Activated T-helper 2 cell treated with anti-CD3 and anti-CD28 coated beads, Interferon-gamma antibody, Interleukin-2, Interleukin-4, amounts not matched to agents 10 μg/mL and 5 μg/mL and 100 μg/mL, durations not matched to agents 14 hours and 24 hours and 36 hours (primary cell): ENCODE measurements around the gene CEP170B. TPM values are rescaled to one million over a fixed set of nuclear protein-coding genes. Genes with fewer than 3 reads are reported as not detected.

Experiments used
- DNase-seq: peaks from one replicate; pipeline ENCODE4 v3.0.0; 2021; ENCODE audit warnings: low spot score
- H3K27ac Mint-ChIP-seq: one replicate; pipeline ENCODE4 v1.8.0; 2021; ENCODE audit warnings: mixed read lengths
- H3K27me3 Mint-ChIP-seq: one replicate; pipeline ENCODE4 v1.8.0; 2021; ENCODE audit warnings: low read depth, mixed read lengths
- H3K36me3 Mint-ChIP-seq: one replicate; pipeline ENCODE4 v1.8.0; 2021; ENCODE audit warnings: low read depth, mixed read lengths
- H3K4me1 Mint-ChIP-seq: one replicate; pipeline ENCODE4 v1.8.0; 2021; ENCODE audit warnings: low read depth, mixed read lengths
- H3K4me3 Mint-ChIP-seq: one replicate; pipeline ENCODE4 v1.8.0; 2021; ENCODE audit warnings: low read depth, mild to moderate bottlenecking, moderate library complexity, mixed read lengths
- H3K9me3 Mint-ChIP-seq: one replicate; pipeline ENCODE4 v1.8.0; 2021; ENCODE audit warnings: mixed read lengths
- intact Hi-C: fragments of 100-400 bp; cut with micrococcal nuclease; formaldehyde crosslinking; loops from one replicate; pipeline ENCODE4 v1.15.1; 2023
- total RNA-seq: library from RNA; stranded (reverse); gene quantifications from 2 replicates; pipeline ENCODE4 v1.2.3, GENCODE V29; 2022

Gene CEP170B
- total RNA-seq, 1 donor from 2014 or later: 8.5 TPM

GRCh38 chr14:104873380-104874055 lies 8.4 kb downstream of the CEP170B start:
- no peak overlapping the region for H3K4me3 Mint-ChIP-seq
- H3K36me3 Mint-ChIP-seq: no peaks in the 10 kb centered on the region
- no peaks in the 10 kb centered on the region for H3K27me3 Mint-ChIP-seq
- DNase-seq: no peak
- H3K27ac Mint-ChIP-seq: no peak overlapping the region
- no peaks in the 10 kb centered on the region for H3K9me3 Mint-ChIP-seq
- intact Hi-C loops: no loop called here
- no peaks in the 10 kb centered on the region for H3K4me1 Mint-ChIP-seq

- intact Hi-C loops: no loop called here
- no peak overlapping the region for H3K27ac Mint-ChIP-seq
- no peak for DNase-seq
- no peaks in the 10 kb centered on the region for H3K27me3 Mint-ChIP-seq
- no peak overlapping the region for H3K4me3 Mint-ChIP-seq
- H3K36me3 Mint-ChIP-seq: no peaks in the 10 kb centered on the region
- H3K9me3 Mint-ChIP-seq: no peaks in the 10 kb centered on the region
- no peaks in the 10 kb centered on the region for H3K4me1 Mint-ChIP-seq
These were observed 9.1 kb downstream of the CEP170B start for GRCh38 chr14:104874110-104874531.

DNA sequence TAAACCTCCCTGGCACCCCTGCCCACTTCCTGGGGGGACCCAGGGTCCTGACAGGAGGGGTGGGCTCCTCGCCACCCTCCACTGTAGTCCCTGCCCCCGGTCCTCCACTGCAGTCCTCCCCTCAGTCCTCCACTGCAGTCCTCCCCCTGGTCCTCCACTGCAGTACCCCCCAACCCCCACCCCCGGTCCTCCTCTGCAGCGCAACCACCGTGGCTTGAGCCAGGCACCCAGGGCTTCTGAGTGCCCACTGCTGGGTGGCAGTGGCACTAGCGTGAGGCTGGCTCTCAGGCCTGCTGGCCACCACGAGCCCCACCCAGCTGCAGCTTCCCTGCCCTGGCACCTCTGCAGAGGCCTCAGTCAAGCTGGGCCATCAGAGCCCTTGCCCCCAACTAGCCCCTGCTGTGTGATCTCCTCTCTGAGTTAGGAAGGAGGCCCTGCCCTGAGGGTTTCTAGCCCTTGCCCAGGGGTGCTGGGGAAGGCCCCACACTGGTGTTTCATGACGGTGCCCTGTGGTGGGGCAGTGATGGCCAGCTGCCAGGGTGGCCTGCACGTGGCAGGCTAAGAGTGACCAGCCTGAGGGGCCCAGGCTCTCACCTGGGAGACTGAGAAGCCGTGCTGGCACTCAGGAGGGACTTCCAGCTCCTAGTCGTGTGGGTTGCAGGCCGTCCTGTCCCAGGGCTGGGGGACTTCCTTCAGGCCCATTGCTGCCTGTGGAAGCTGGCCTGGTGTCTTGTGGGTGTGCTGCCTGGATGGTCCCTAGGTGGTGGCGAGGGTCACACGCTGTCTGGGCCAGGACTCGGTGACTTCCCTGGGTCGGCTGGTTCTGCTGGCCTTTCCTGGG lies 9.7 kb downstream of the CEP170B start:
- Mint-ChIP-seq H3K4me1 (no peaks in the 10 kb centered on the region), H3K9me3 (no peaks in the 10 kb centered on the region), H3K27ac (no peak overlapping the region), H3K27me3 (no peaks in the 10 kb centered on the region), H3K4me3 (no peak overlapping the region), H3K36me3 (no peaks in the 10 kb centered on the region)
- intact Hi-C loops: no loop called here
- no peak for DNase-seq

DNA sequence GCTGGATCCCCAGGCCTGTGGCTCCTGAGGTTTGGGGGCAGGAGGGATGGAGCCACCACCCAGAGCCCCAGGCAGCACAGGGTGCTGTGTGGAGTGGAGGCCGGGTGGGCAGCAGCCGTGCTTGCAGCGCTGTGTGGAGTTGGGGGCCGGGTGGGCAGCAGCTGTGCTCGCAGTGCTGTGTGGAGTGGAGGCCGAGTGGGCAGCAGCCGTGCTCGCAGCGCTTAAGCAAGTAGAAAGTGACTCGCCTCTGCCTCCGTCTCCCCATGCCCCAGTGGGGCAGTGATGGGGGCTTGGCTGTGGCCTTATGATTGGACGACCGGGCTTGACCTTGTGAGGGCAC lies 10.3 kb downstream of the CEP170B start:
- Mint-ChIP-seq H3K27ac (no peak overlapping the region), H3K36me3 (no peaks in the 10 kb centered on the region), H3K4me3 (no peak overlapping the region), H3K4me1 (no peaks in the 10 kb centered on the region), H3K9me3 (no peaks in the 10 kb centered on the region), H3K27me3 (no peaks in the 10 kb centered on the region)
- intact Hi-C loops: no loop called here
- DNase-seq: no peak

DNA sequence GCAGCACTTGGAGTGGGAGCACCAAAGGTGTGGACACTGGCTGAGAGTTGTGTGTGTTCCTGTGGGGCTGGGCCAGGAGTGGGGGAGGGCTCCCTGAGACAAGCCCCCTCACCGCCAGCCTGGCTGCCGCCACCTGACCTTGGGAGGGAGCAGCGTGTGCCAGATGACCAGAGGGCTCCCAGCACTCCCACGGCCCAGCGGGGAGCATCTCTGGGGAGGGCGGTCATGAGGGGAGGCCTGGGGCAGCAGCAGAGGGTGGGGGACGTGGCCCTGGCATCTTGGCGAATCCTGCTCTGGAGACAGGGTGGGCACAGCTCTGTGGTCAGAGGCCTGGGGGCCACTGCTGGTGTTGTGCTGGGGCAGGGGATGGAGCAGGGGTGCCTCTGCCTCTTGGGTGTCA lies 10.7 kb downstream of the CEP170B start:
- Mint-ChIP-seq H3K27ac (no peak overlapping the region), H3K4me1 (no peaks in the 10 kb centered on the region), H3K36me3 (no peaks in the 10 kb centered on the region), H3K27me3 (no peaks in the 10 kb centered on the region), H3K4me3 (no peak overlapping the region), H3K9me3 (no peaks in the 10 kb centered on the region)
- no peak for DNase-seq
- intact Hi-C loops: no loop called here

GRCh38 chr14:104876251-104876699 lies 11.2 kb downstream of the CEP170B start:
- DNase-seq: no peak
- intact Hi-C loops: no loop called here
- Mint-ChIP-seq H3K4me3 (no peak overlapping the region), H3K4me1 (no peaks in the 10 kb centered on the region), H3K27me3 (no peaks in the 10 kb centered on the region), H3K27ac (no peak overlapping the region), H3K36me3 (no peaks in the 10 kb centered on the region), H3K9me3 (no peaks in the 10 kb centered on the region)

- no peaks in the 10 kb centered on the region for H3K4me1 Mint-ChIP-seq
- no peak overlapping the region for H3K4me3 Mint-ChIP-seq
- DNase-seq: no peak
- intact Hi-C loops: no loop called here
- H3K9me3 Mint-ChIP-seq: no peaks in the 10 kb centered on the region
- H3K36me3 Mint-ChIP-seq: no peaks in the 10 kb centered on the region
- H3K27ac Mint-ChIP-seq: no peak overlapping the region
- H3K27me3 Mint-ChIP-seq: no peaks in the 10 kb centered on the region
These were observed 12.2 kb downstream of the CEP170B start for GRCh38 chr14:104877066-104877805.

GRCh38 chr14:104877806-104878550 lies 12.9 kb downstream of the CEP170B start:
- DNase-seq: no peak
- H3K4me1 Mint-ChIP-seq: no peaks in the 10 kb centered on the region
- no peak overlapping the region for H3K4me3 Mint-ChIP-seq
- intact Hi-C loops: no loop called here
- H3K27ac Mint-ChIP-seq: no peak overlapping the region
- no peaks in the 10 kb centered on the region for H3K9me3 Mint-ChIP-seq
- no peaks in the 10 kb centered on the region for H3K27me3 Mint-ChIP-seq
- no peaks in the 10 kb centered on the region for H3K36me3 Mint-ChIP-seq

- intact Hi-C loops: no loop called here
These were observed 13.5 kb downstream of the CEP170B start for GRCh38 chr14:104878582-104878981.

DNA sequence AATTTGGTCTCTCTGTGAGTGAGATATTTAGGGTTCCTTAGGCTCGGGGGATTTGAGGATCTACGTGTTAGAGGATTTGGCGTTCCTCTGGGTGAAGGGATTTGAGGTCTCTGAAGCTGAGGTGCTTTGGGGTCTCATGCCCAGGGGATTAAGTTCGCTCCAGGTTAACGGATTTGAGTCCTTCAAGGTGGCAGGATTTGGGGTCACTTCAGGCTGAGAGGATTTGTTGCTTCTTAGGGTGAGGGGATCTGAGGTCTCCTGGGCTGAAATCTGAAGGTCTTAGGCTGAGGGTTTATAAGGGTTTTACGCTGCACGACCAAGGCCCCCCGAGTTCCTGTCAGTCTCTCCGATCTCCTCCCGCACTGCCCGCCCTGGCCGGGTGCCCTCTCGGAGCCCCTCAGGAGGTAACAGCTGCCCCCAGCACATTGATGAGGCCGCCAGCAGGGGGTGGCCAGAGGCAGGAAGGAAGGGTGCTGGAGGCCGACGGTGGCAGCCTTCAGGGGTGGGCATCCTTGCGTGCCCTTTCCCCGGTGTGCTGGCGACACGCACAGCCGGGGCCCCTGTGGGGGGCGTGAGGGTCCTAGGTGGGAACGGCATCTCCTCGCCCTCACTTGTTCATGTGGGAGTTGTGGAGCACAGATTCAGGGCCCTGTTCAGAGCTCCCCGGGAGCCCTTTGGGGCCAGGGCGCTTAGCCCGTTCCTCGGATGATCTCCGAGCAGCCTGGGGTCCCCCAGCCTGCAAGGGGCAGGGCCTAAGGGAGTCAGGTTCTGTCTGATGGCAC lies 14.3 kb downstream of the CEP170B start:
- Mint-ChIP-seq H3K36me3 (no peaks in the 10 kb centered on the region), H3K4me1 (no peaks in the 10 kb centered on the region), H3K27me3 (no peaks in the 10 kb centered on the region), H3K9me3 (no peaks in the 10 kb centered on the region), H3K27ac (no peak overlapping the region), H3K4me3 (no peak overlapping the region)
- DNase-seq: no peak
- intact Hi-C loops: no loop called here

More at GRCh38 chr14:104878582-104878981, 13.5 kb downstream of the CEP170B start:
- Mint-ChIP-seq H3K36me3 (no peaks in the 10 kb centered on the region), H3K9me3 (no peaks in the 10 kb centered on the region), H3K4me3 (no peak overlapping the region), H3K4me1 (no peaks in the 10 kb centered on the region), H3K27me3 (no peaks in the 10 kb centered on the region), H3K27ac (no peak overlapping the region)
- no peak for DNase-seq

DNA sequence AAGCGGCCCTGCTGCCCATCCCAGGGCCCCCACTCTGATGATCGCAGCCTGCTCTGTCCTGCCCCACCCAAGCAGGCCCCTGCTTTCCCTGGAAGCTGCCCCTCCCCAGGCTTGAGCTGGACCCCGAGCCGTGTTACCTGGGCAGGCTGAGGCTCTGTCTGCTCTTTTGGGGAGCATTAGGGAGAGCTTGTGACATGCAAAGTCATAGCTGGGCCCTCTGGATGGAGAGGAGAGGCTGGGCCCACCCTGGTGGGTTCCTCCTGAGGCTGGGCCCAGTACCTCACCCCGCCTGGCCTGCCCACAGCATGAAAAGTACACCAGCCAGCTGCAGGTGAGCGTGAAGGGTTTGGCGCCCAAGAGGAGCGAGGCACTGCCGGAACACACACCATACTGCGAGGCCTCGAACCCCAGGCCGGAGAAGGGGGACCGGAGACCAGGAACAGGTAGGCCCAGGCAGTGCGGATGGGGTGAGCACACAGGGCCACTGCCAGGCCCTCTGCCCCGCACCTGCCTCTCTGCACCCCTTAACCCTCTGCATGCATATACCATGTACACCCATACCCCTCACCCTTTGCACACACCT lies 15.0 kb downstream of the CEP170B start:
- no peaks in the 10 kb centered on the region for H3K9me3 Mint-ChIP-seq
- no peak for DNase-seq
- H3K36me3 Mint-ChIP-seq: no peaks in the 10 kb centered on the region
- H3K4me3 Mint-ChIP-seq: no peak overlapping the region
- intact Hi-C loops: no loop called here
- H3K4me1 Mint-ChIP-seq: no peaks in the 10 kb centered on the region
- no peak overlapping the region for H3K27ac Mint-ChIP-seq
- H3K27me3 Mint-ChIP-seq: no peaks in the 10 kb centered on the region
